GM19240 (cell line): Measurements from ENCODE around the gene SEZ6L.

Experiments used
- DNase-seq: peaks from one replicate; pipeline ENCODE4 v3.0.0; 2011; ENCODE audit warnings: low spot score; ENCODE audit not compliant: insufficient read length

SEZ6L gene

GRCh38 chr22:26174280-26174679 is 5.0 kb downstream of the SEZ6L start:
- no peak for DNase-seq

GRCh38 chr22:26182723-26183122 is 13.5 kb downstream of the SEZ6L start:
- no peak for DNase-seq

- no peak for DNase-seq
Observed at GRCh38 chr22:26185190-26185589, 15.9 kb downstream of the SEZ6L start.

GRCh38 chr22:26188341-26188740 is 19.1 kb downstream of the SEZ6L start:
- DNase-seq: no peak

GRCh38 chr22:26194313-26194712 is 25.1 kb downstream of the SEZ6L start:
- no peak for DNase-seq

GRCh38 chr22:26194877-26195276 is 25.6 kb downstream of the SEZ6L start:
- no peak for DNase-seq

- DNase-seq: no peak
Observed at GRCh38 chr22:26196657-26197056, 27.4 kb downstream of the SEZ6L start.

- no peak for DNase-seq
Observed at GRCh38 chr22:26197425-26197824, 28.2 kb downstream of the SEZ6L start.

GRCh38 chr22:26199665-26200064 is 30.4 kb downstream of the SEZ6L start:
- no peak for DNase-seq

GRCh38 chr22:26202280-26202924 is 33.1 kb downstream of the SEZ6L start:
- no peak for DNase-seq

- no peak for DNase-seq
Observed at GRCh38 chr22:26205494-26205893, 36.2 kb downstream of the SEZ6L start.

GRCh38 chr22:26210334-26210733 is 41.1 kb downstream of the SEZ6L start:
- DNase-seq: no peak

GRCh38 chr22:26213826-26214225 is 44.6 kb downstream of the SEZ6L start:
- DNase-seq: no peak

- DNase-seq: no peak
Observed at GRCh38 chr22:26214466-26214865, 45.2 kb downstream of the SEZ6L start.

- DNase-seq: no peak
Observed at GRCh38 chr22:26215736-26216135, 46.5 kb downstream of the SEZ6L start.

GRCh38 chr22:26225207-26225606 is 55.9 kb downstream of the SEZ6L start:
- no peak for DNase-seq

GRCh38 chr22:26226538-26227297 is 57.5 kb downstream of the SEZ6L start:
- no peak for DNase-seq

GRCh38 chr22:26229910-26230309 is 60.6 kb downstream of the SEZ6L start:
- DNase-seq: no peak

- no peak for DNase-seq
Observed at GRCh38 chr22:26234296-26234695, 65.0 kb downstream of the SEZ6L start.

GRCh38 chr22:26235792-26236487 is 66.7 kb downstream of the SEZ6L start:
- DNase-seq: no peak

GRCh38 chr22:26236991-26237390 is 67.7 kb downstream of the SEZ6L start:
- DNase-seq: no peak

GRCh38 chr22:26238596-26238995 is 69.3 kb downstream of the SEZ6L start:
- no peak for DNase-seq
